C4-2B (cell line): ENCODE results near the gene SLC6A12.

Experiments used
- H3K27ac ChIP-seq: fragments of 450-650 bp; 2 replicates; pipeline ENCODE4 v1.5.1; 2017
- ZFX ChIP-seq: fragments of 450-650 bp; IDR thresholded peaks from 2 replicates; pipeline ENCODE4 v1.6.1; 2017
- TF ChIP-seq, protein P1 (sequence below): fragments of 450-650 bp; conservative IDR thresholded peaks from 2 replicates; pipeline ENCODE4 v1.5.1; 2017; ENCODE audit warnings: mild to moderate bottlenecking

SLC6A12 gene

DNA sequence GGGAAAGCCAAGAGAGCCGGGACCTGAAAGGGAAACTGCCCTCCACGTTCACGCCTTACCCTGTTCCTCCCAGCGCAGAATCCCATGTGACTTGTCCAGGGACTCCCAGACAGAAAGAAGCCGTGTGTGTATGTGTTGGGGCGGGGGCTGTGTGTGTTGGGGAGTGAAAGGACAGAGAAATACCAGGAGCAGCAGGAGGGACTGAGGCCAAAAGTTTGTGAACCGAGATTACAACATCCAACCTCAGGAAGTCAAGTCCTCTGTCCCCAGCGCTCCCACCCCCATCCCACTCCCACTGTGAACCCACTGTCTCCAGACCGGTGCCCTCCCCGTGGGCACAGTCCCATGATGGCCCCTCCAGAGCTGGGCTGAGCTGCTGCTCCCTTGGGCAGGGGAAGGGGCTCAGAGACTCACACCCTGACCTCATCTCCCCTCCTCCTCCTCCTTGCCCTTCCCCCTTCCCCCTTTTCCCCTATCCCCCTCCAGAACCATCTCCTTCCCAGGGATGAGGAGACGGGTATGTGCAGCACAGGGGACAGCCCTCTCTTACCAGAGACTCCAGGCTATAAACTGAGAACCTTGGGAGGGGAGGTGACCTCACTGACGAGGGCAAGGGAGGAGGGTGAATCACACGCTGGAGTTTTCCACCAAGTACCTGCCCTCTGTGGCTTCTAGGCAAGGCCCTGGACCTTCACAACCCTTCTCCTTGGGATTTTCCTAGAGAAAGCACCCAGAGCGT is at the start of gene SLC6A12:
Gene SLC6A12 (minus strand): TSS at position 155 of the 739 bp plus-strand sequence. CDS start 4,171 bp downstream, outside the sequence.
- TF ChIP-seq ZFX, result no peak
- TF ChIP-seq, protein P1, sequence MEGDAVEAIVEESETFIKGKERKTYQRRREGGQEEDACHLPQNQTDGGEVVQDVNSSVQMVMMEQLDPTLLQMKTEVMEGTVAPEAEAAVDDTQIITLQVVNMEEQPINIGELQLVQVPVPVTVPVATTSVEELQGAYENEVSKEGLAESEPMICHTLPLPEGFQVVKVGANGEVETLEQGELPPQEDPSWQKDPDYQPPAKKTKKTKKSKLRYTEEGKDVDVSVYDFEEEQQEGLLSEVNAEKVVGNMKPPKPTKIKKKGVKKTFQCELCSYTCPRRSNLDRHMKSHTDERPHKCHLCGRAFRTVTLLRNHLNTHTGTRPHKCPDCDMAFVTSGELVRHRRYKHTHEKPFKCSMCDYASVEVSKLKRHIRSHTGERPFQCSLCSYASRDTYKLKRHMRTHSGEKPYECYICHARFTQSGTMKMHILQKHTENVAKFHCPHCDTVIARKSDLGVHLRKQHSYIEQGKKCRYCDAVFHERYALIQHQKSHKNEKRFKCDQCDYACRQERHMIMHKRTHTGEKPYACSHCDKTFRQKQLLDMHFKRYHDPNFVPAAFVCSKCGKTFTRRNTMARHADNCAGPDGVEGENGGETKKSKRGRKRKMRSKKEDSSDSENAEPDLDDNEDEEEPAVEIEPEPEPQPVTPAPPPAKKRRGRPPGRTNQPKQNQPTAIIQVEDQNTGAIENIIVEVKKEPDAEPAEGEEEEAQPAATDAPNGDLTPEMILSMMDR, result no peak
- H3K27ac ChIP-seq, result no peak within 1 kb of the TSS

DNA sequence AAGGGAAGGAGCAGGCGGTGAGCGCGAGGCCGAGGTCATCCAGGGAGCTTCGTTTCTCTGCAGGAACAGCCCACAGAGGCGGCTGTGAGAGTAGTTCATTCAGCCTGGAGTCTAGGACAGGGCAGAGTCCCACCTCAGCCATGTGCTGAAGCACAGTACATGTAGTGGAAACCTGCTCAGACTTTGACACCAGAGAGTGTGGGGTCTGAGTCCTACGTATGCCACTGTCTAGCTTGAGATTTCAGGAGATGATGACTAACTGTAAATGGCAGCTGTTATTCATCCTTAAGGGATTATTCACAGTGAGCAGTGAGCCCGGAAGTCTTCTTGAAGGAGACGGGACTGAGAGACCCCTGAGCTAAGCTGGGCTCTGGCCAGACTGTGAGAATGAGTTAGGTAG is 49.6 kb upstream of the SLC6A12 start:
- no peak for TF ChIP-seq ZFX
- TF ChIP-seq, protein P1, result no peak
- H3K27ac ChIP-seq, result no peak overlapping the region

DNA sequence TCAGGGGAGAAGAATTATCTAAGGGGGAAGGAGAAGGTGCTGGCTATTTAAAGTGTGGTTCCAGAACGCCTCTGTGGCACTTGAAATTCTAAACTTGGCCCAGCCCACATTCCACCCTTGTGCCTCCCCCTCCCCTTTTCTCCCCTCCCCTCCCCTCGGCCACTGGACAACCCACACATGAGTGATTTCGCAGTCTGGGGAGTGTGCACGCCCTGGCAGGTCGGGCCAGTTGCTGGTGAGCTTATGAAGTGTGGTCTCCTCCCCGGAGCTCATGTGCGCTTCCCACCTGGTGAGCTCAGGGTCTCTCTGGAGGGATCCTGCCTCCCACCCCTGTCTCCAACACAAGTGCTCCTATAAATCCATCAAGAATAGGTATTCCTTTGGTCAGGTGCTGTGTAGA is 48.9 kb upstream of the SLC6A12 start, which contains the start of gene SLC6A13:
Gene SLC6A13 (minus strand): TSS at position 20 of the 400 bp plus-strand sequence. CDS start 2,784 bp downstream, outside the sequence.
- no peak within 1 kb of the TSS for H3K27ac ChIP-seq
- TF ChIP-seq ZFX, result no peak
- TF ChIP-seq, protein P1, result no peak

DNA sequence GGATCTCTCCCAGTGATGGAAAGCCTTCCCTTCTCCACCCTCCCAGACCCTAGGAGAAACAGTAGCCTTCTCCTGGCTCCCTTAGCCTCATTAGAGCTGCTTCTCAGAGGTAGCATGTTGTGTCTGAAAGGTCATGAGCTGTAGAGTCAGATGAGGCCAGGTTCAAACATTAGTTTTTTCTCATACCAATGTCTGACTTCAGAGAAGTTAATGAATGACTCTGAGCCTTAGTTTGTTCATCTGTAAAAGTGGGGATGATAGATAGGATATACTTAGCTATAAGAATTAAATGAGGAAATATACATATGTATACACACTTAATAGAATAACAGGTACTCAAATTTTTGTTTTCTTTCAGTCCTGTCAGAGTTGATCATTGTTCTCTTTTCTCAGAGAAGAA is 48.2 kb upstream of the SLC6A12 start:
- no peak overlapping the region for H3K27ac ChIP-seq
- no peak for TF ChIP-seq ZFX
- TF ChIP-seq, protein P1, result no peak

DNA sequence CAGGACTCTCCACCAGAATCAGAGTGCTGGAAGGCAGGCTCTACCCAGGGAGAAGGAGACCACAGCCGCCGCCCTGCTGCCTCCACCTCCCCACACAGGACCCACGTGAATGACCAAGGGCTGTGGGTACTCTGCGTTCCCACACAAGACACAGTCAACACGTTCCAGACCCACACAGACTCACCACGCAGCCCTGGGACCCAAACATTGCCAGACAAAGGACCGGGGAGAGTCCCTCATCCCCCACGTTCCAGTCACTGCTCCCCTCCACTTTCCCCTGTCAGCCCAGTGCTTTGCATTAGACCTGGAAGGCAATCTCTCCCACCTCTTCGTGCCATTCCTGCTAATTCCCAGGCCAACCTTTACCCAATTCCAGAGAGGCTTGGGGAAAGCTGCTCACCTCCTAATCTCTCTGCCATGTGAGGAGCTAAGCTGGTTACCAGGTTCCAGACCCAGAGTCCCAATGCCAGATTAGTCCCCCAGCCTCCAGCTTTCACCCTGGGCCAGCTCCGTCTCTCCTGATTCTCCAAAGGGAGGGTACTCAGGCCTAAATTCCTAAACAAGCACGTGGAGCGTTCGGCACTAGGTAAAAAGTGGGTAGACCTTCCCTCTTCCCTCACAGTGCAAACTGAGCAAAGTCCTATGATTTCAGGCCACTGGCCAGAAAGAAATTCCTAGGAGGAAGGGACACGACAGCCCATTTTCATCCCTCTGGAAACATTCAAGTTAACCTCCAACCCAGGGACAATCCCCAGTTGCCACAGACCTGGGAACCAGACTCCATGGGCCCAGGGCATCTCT is 43.8 kb upstream of the SLC6A12 start:
- no peak overlapping the region for H3K27ac ChIP-seq
- no peak for TF ChIP-seq ZFX
- TF ChIP-seq, protein P1, result no peak

DNA sequence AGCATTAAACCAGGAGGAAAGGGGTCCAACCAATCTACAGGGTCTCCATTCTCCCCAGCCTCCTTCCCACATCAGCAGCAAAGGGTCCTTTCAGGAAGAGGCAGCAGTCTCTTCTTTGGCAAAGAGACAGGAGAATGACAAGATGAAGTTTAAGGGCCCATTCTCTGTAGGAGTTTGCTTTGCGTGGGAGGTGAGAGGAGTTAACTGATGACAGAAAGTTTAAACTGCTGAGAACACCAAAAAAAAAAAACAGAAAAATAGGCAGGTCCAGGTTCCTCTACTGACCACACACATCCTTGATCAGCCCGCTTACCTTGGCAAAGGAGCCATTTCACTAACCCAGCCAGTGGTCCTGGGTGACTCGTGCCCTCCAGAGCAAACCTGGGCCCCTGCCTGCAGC is 43.0 kb upstream of the SLC6A12 start:
- no peak overlapping the region for H3K27ac ChIP-seq
- TF ChIP-seq, protein P1, result no peak
- no peak for TF ChIP-seq ZFX

DNA sequence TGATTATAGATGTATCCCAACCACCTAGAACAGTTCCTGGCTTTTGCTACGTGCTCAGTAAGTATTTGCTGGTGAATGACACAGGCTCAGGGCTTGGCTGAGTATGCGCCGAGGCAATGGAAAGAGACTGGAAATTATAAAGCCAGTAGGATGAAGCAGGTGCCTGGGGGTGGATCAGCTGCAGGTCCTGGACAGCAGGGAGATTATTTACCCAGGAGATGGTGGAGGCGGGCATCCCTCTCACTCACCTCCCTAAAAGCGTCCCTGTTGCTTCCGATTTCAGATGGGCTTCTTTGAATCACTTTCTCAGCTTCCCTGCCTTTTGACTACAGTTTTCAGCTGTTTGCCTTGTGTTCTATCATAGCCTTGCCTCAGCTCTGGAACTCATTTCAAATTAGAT is 42.3 kb upstream of the SLC6A12 start:
- H3K27ac ChIP-seq, result no peak overlapping the region
- TF ChIP-seq ZFX, result no peak
- TF ChIP-seq, protein P1, result no peak
